ENCODE measurements around the gene EXOC2.

The EXOC2 gene

DNA sequence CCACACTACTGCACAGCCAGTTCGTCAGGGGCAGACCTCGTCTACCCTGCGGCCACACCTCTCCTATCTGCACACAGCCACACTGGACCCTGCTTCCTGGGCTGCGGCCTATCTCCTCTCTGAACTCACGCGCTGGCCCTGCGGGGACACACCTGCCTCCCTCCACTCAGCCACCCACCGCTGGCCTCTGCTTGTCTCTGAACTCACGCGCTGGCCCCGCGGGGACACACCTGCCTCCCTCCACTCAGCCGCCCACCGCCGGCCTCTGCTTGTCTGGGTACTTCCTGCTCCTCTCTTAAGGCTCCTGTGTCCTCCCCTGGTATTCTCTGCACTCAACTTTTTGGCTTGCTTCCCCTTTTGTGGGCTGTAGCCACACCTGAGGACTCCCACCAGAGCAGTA, 88.4 kb downstream of the EXOC2 start:
- TF ChIP-seq BACH2 (CRISPR knock-in tag; IDR thresholded peaks at IDR 0.05; ENCODE audit: borderline replicate concordance) (no peak), OSR1 (CRISPR knock-in tag; IDR thresholded peaks at IDR 0.05) (no peak), CSDC2 (CRISPR knock-in tag; IDR thresholded peaks at IDR 0.05) (no peak), ESRRG (CRISPR knock-in tag; IDR thresholded peaks at IDR 0.05) (no peak), SNAI2 (CRISPR knock-in tag; IDR thresholded peaks at IDR 0.05) (no peak), ZNF565 (CRISPR knock-in tag; conservative IDR thresholded peaks at IDR 0.05; ENCODE audit: low read depth) (no peak), PPARA (CRISPR knock-in tag; IDR thresholded peaks at IDR 0.05; ENCODE audit: borderline replicate concordance) (no peak), ZC3H10 (CRISPR knock-in tag; IDR thresholded peaks at IDR 0.05) (no peak), TCF4 (CRISPR knock-in tag; IDR thresholded peaks at IDR 0.05; ENCODE audit: borderline replicate concordance) (no peak), ZNF70 (CRISPR knock-in tag; IDR thresholded peaks at IDR 0.05) (no peak), RARB (CRISPR knock-in tag; IDR thresholded peaks at IDR 0.05) (no peak), GLIS3 (CRISPR knock-in tag; IDR thresholded peaks at IDR 0.05) (no peak), ARNTL (CRISPR knock-in tag; IDR thresholded peaks at IDR 0.05; ENCODE audit: borderline replicate concordance, low read depth) (no peak), ZFP3 (CRISPR knock-in tag; IDR thresholded peaks at IDR 0.05) (no peak)
- TF ChIP-seq, protein P1, sequence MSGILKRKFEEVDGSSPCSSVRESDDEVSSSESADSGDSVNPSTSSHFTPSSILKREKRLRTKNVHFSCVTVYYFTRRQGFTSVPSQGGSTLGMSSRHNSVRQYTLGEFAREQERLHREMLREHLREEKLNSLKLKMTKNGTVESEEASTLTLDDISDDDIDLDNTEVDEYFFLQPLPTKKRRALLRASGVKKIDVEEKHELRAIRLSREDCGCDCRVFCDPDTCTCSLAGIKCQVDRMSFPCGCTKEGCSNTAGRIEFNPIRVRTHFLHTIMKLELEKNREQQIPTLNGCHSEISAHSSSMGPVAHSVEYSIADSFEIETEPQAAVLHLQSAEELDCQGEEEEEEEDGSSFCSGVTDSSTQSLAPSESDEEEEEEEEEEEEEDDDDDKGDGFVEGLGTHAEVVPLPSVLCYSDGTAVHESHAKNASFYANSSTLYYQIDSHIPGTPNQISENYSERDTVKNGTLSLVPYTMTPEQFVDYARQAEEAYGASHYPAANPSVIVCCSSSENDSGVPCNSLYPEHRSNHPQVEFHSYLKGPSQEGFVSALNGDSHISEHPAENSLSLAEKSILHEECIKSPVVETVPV (CRISPR knock-in tag; IDR thresholded peaks at IDR 0.05): no peak
- TF ChIP-seq, protein P2, sequence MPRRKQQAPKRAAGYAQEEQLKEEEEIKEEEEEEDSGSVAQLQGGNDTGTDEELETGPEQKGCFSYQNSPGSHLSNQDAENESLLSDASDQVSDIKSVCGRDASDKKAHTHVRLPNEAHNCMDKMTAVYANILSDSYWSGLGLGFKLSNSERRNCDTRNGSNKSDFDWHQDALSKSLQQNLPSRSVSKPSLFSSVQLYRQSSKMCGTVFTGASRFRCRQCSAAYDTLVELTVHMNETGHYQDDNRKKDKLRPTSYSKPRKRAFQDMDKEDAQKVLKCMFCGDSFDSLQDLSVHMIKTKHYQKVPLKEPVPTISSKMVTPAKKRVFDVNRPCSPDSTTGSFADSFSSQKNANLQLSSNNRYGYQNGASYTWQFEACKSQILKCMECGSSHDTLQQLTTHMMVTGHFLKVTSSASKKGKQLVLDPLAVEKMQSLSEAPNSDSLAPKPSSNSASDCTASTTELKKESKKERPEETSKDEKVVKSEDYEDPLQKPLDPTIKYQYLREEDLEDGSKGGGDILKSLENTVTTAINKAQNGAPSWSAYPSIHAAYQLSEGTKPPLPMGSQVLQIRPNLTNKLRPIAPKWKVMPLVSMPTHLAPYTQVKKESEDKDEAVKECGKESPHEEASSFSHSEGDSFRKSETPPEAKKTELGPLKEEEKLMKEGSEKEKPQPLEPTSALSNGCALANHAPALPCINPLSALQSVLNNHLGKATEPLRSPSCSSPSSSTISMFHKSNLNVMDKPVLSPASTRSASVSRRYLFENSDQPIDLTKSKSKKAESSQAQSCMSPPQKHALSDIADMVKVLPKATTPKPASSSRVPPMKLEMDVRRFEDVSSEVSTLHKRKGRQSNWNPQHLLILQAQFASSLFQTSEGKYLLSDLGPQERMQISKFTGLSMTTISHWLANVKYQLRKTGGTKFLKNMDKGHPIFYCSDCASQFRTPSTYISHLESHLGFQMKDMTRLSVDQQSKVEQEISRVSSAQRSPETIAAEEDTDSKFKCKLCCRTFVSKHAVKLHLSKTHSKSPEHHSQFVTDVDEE (CRISPR knock-in tag; IDR thresholded peaks at IDR 0.05): no peak
- TF ChIP-seq, protein P3, sequence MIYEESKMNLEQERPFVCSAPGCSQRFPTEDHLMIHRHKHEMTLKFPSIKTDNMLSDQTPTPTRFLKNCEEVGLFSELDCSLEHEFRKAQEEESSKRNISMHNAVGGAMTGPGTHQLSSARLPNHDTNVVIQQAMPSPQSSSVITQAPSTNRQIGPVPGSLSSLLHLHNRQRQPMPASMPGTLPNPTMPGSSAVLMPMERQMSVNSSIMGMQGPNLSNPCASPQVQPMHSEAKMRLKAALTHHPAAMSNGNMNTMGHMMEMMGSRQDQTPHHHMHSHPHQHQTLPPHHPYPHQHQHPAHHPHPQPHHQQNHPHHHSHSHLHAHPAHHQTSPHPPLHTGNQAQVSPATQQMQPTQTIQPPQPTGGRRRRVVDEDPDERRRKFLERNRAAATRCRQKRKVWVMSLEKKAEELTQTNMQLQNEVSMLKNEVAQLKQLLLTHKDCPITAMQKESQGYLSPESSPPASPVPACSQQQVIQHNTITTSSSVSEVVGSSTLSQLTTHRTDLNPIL (CRISPR knock-in tag; IDR thresholded peaks at IDR 0.05; ENCODE audit: low read depth): no peak
- TF ChIP-seq, protein P4, sequence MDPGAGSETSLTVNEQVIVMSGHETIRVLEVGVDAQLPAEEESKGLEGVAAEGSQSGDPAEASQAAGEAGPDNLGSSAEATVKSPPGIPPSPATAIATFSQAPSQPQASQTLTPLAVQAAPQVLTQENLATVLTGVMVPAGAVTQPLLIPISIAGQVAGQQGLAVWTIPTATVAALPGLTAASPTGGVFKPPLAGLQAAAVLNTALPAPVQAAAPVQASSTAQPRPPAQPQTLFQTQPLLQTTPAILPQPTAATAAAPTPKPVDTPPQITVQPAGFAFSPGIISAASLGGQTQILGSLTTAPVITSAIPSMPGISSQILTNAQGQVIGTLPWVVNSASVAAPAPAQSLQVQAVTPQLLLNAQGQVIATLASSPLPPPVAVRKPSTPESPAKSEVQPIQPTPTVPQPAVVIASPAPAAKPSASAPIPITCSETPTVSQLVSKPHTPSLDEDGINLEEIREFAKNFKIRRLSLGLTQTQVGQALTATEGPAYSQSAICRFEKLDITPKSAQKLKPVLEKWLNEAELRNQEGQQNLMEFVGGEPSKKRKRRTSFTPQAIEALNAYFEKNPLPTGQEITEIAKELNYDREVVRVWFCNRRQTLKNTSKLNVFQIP (CRISPR knock-in tag; IDR thresholded peaks at IDR 0.05; ENCODE audit: borderline replicate concordance, low read depth): no peak
- no peak for ATAC-seq

DNA sequence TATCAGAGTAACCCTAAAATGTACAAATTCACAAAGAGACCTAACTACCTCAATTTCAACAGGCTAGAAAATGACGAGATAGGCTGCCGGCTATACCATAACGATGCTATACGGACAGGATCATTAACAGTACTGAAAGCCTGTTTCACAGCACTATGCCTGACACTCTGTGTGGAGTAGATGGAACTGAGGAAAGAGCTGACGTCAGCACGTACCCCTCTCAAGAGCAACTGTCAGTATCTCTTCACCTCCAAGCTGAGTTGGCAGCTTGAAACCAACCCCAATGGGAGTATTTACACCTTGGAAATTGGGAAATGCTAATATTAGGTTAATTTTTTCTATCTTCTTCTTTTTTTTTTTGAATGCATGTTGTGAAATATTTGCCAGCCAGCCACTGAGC, 89.7 kb downstream of the EXOC2 start:
- TF ChIP-seq ZC3H10 (CRISPR knock-in tag; IDR thresholded peaks at IDR 0.05) (no peak), ARNTL (CRISPR knock-in tag; IDR thresholded peaks at IDR 0.05; ENCODE audit: borderline replicate concordance, low read depth) (no peak), TOX (CRISPR knock-in tag; IDR thresholded peaks at IDR 0.05; ENCODE audit: borderline replicate concordance) (no peak), ISL1 (CRISPR knock-in tag; IDR thresholded peaks at IDR 0.05) (no peak), ZNF8 (CRISPR knock-in tag; IDR thresholded peaks at IDR 0.05) (no peak), GLIS3 (CRISPR knock-in tag; IDR thresholded peaks at IDR 0.05) (no peak), PPARA (CRISPR knock-in tag; IDR thresholded peaks at IDR 0.05; ENCODE audit: borderline replicate concordance) (no peak), ESRRG (CRISPR knock-in tag; IDR thresholded peaks at IDR 0.05) (no peak), RARB (CRISPR knock-in tag; IDR thresholded peaks at IDR 0.05) (no peak), OSR1 (CRISPR knock-in tag; IDR thresholded peaks at IDR 0.05) (no peak), TCF4 (CRISPR knock-in tag; IDR thresholded peaks at IDR 0.05; ENCODE audit: borderline replicate concordance) (no peak), ZFP3 (CRISPR knock-in tag; IDR thresholded peaks at IDR 0.05) (no peak), ZFP30 (CRISPR knock-in tag; IDR thresholded peaks at IDR 0.05) (no peak)
- TF ChIP-seq, protein P2 (CRISPR knock-in tag; IDR thresholded peaks at IDR 0.05): no peak
- TF ChIP-seq, protein P5, sequence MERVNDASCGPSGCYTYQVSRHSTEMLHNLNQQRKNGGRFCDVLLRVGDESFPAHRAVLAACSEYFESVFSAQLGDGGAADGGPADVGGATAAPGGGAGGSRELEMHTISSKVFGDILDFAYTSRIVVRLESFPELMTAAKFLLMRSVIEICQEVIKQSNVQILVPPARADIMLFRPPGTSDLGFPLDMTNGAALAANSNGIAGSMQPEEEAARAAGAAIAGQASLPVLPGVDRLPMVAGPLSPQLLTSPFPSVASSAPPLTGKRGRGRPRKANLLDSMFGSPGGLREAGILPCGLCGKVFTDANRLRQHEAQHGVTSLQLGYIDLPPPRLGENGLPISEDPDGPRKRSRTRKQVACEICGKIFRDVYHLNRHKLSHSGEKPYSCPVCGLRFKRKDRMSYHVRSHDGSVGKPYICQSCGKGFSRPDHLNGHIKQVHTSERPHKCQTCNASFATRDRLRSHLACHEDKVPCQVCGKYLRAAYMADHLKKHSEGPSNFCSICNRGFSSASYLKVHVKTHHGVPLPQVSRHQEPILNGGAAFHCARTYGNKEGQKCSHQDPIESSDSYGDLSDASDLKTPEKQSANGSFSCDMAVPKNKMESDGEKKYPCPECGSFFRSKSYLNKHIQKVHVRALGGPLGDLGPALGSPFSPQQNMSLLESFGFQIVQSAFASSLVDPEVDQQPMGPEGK (CRISPR knock-in tag; IDR thresholded peaks at IDR 0.05; ENCODE audit: borderline replicate concordance): no peak
- no peak for ATAC-seq

Measured in SK-N-SH treated with all-trans-retinoic acid at 6 μM for 48 hours (cell line).